SK-N-SH (cell line): ENCODE measurements around the gene UBE2C. TPM values are rescaled to one million over a fixed set of nuclear protein-coding genes. Genes with fewer than 3 reads are reported as not detected.

ENCODE experiments used
- CTCF ChIA-PET: fragments of 300-600, 350-600 bp; formaldehyde crosslinking; extraction: SDS; loops from one replicate; lab custom pipeline; 2021; lab: Yijun Ruan, JAX
- POLR2A ChIA-PET: fragments of 350-600 bp; sonication (Branson Sonifier 250); formaldehyde crosslinking; extraction: SDS; loops from one replicate; lab custom pipeline; 2020; ENCODE audit warnings: antibody characterized with exemption, inconsistent platforms; lab: Yijun Ruan, JAX
- DNase-seq: peaks from one replicate; pipeline ENCODE4 v3.0.0; 2012
- H2AFZ ChIP-seq: fragments of 200-600 bp; sonication (generic); 2 replicates; pipeline ENCODE4 v1.8.1; 2016; ENCODE audit warnings: antibody characterized with exemption, mild to moderate bottlenecking, low read depth
- H3F3A ChIP-seq: fragments of 200-600 bp; sonication (generic); replicated peaks from 2 replicates; pipeline ENCODE3; 2016; ENCODE audit warnings: antibody characterized with exemption, mild to moderate bottlenecking; ENCODE audit not compliant: insufficient read depth
- H3K27ac ChIP-seq, 2 experiments: fragments of 200-500 bp in 1 of 2; fragments of 200-600 bp in 1 of 2; sonication (Bioruptor generic) in 1 of 2; sonication (generic), shearing (Covaris generic) in 1 of 2; 2 replicates each; pipeline versions ENCODE4 v1.5.1 to v1.6.1; 2014 to 2016; ENCODE audit warnings: low read depth in 2 of 2, inconsistent platforms in 1 of 2, low read length in 1 of 2, mild to moderate bottlenecking in 1 of 2, mixed read lengths in 1 of 2
- H3K27me3 ChIP-seq: fragments of 200-600 bp; sonication (generic), shearing (Covaris generic); 2 replicates; pipeline ENCODE4 v1.6.1; 2016; ENCODE audit warnings: mixed run types; ENCODE audit not compliant: insufficient read depth
- H3K36me3 ChIP-seq, 2 experiments: fragments of 200-500 bp in 1 of 2; fragments of 200-600 bp in 1 of 2; sonication (Bioruptor generic) in 1 of 2; sonication (generic) in 1 of 2; replicated peaks in 1 of 2; 2 replicates each; pipeline versions ENCODE3 to v1.5.1; 2014 to 2016; ENCODE audit warnings: low read length in 1 of 2, mild to moderate bottlenecking in 1 of 2; ENCODE audit not compliant: insufficient read depth in 2 of 2, control insufficient read depth in 1 of 2
- H3K4me1 ChIP-seq, 2 experiments: fragments of 200-500 bp in 1 of 2; fragments of 200-600 bp in 1 of 2; sonication (Bioruptor generic) in 1 of 2; sonication (generic), shearing (Covaris generic) in 1 of 2; 2 replicates each; pipeline versions ENCODE4 v1.5.1 to v1.6.1; 2014 to 2016; ENCODE audit warnings: low read depth in 1 of 2, low read length in 1 of 2, mixed run types in 1 of 2; ENCODE audit not compliant: insufficient read depth in 2 of 2, control insufficient read depth in 1 of 2
- H3K4me2 ChIP-seq: fragments of 200-600 bp; sonication (generic), shearing (Covaris generic); 2 replicates; pipeline ENCODE4 v1.6.1; 2017; ENCODE audit warnings: mixed run types
- H3K4me3 ChIP-seq, 2 experiments: fragments of 200-500 bp in 1 of 2; fragments of 200-600 bp in 1 of 2; sonication (Bioruptor generic) in 1 of 2; sonication (generic), shearing (Covaris generic) in 1 of 2; 2 replicates each; pipeline versions ENCODE4 v1.5.1 to v1.8.1; 2014 to 2016; ENCODE audit warnings: low read depth in 2 of 2, inconsistent platforms in 1 of 2, low read length in 1 of 2, mild to moderate bottlenecking in 1 of 2, mixed read lengths in 1 of 2, moderate library complexity in 1 of 2
- H3K79me2 ChIP-seq: fragments of 200-600 bp; sonication (generic); 2 replicates; pipeline ENCODE4 v1.8.1; 2017; ENCODE audit warnings: mild to moderate bottlenecking; ENCODE audit not compliant: insufficient read depth
- H3K9ac ChIP-seq: fragments of 200-600 bp; sonication (generic); 2 replicates; pipeline ENCODE4 v1.6.1; 2017; ENCODE audit warnings: mixed run types
- H3K9me2 ChIP-seq: fragments of 200-600 bp; sonication (generic); 2 replicates; pipeline ENCODE4 v1.6.1; 2017; ENCODE audit warnings: mixed run types
- H3K9me3 ChIP-seq: fragments of 200-600 bp; sonication (generic); 2 replicates; pipeline ENCODE4 v1.6.1; 2017; ENCODE audit warnings: mixed run types, mild to moderate bottlenecking, moderate library complexity
- H4K20me1 ChIP-seq: fragments of 200-600 bp; sonication (generic); 2 replicates; pipeline ENCODE4 v1.6.1; 2017; ENCODE audit warnings: mild to moderate bottlenecking, mixed run types; ENCODE audit not compliant: insufficient read depth
- CHD2 ChIP-seq: fragments of 150-350 bp; IDR thresholded peaks from 2 replicates; pipeline ENCODE4 v1.6.1; 2018; ENCODE audit warnings: low read length; ENCODE audit not compliant: partially characterized antibody
- EP300 ChIP-seq, 2 experiments: IDR thresholded peaks; 2 replicates each; pipeline versions ENCODE4 v1.4.0 to v1.6.1; 2012; ENCODE audit warnings: borderline replicate concordance in 1 of 2, low read depth in 1 of 2, low read length in 1 of 2
- FOXM1 ChIP-seq: IDR thresholded peaks from 2 replicates; pipeline ENCODE4 v1.4.0; 2012; ENCODE audit warnings: low read depth, mild to moderate bottlenecking
- IRF3 ChIP-seq: fragments of 150-350 bp; IDR thresholded peaks from 2 replicates; pipeline ENCODE4 v1.6.1; 2016; ENCODE audit warnings: mild to moderate bottlenecking, low read depth, low read length
- MAX ChIP-seq: IDR thresholded peaks from 2 replicates; pipeline ENCODE4 v1.4.0; 2012; ENCODE audit warnings: low read depth
- NFIC ChIP-seq: IDR thresholded peaks from 2 replicates; pipeline ENCODE4 v1.4.0; 2012; ENCODE audit warnings: borderline replicate concordance
- NRF1 ChIP-seq: IDR thresholded peaks from 2 replicates; pipeline ENCODE4 v1.6.1; 2012; ENCODE audit warnings: low read depth, mild to moderate bottlenecking, low read length
- PBX3 ChIP-seq: IDR thresholded peaks from 2 replicates; pipeline ENCODE4; 2012
- POLR2AphosphoS5 ChIP-seq: IDR thresholded peaks from 2 replicates; pipeline ENCODE4 v1.6.1; 2012; ENCODE audit warnings: low read depth, low read length
- RAD21 ChIP-seq: IDR thresholded peaks from 2 replicates; pipeline ENCODE4 v1.6.1; 2012; ENCODE audit warnings: mild to moderate bottlenecking, low read length
- RCOR1 ChIP-seq: fragments of 150-350 bp; IDR thresholded peaks from 2 replicates; pipeline ENCODE4 v1.6.1; 2017; ENCODE audit warnings: antibody characterized with exemption, low read length
- REST ChIP-seq: IDR thresholded peaks from 2 replicates; pipeline ENCODE4 v1.6.1; 2012; ENCODE audit warnings: mild to moderate bottlenecking, low read depth, low read length, moderate library complexity
- RFX5 ChIP-seq: IDR thresholded peaks from 2 replicates; pipeline ENCODE4 v1.6.1; 2012; ENCODE audit warnings: mild to moderate bottlenecking, improper control_type of control experiment, low read length
- RXRA ChIP-seq: IDR thresholded peaks from 2 replicates; pipeline ENCODE4 v1.4.0; 2012; ENCODE audit warnings: low read depth, mild to moderate bottlenecking, borderline replicate concordance
- SMC3 ChIP-seq: IDR thresholded peaks from 2 replicates; pipeline ENCODE4 v1.6.1; 2012; ENCODE audit warnings: low read depth, low read length, improper control_type of control experiment
- TAF1 ChIP-seq: IDR thresholded peaks from 2 replicates; pipeline ENCODE4 v1.6.1; 2012; ENCODE audit warnings: low read depth, mild to moderate bottlenecking, low read length, moderate library complexity, borderline replicate concordance
- TCF12 ChIP-seq: IDR thresholded peaks from 2 replicates; pipeline ENCODE4 v1.4.0; 2012
- TEAD4 ChIP-seq: IDR thresholded peaks from 2 replicates; pipeline ENCODE4 v1.4.0; 2012; ENCODE audit warnings: mild to moderate bottlenecking, borderline replicate concordance; ENCODE audit not compliant: insufficient read depth
- YY1 ChIP-seq: IDR thresholded peaks from 2 replicates; pipeline ENCODE4 v1.4.0; 2012; ENCODE audit warnings: low read depth, mild to moderate bottlenecking
- WGBS: methylation state at CpG from one replicate; pipeline ENCODE4 v1.1.6; 2017; ENCODE audit warnings: low lambda C conversion rate; 5-methylcytosine and 5-hydroxymethylcytosine counted together
- polyA plus RNA-seq, 3 experiments: library from polyadenylated mRNA; depleted of rRNA; stranded (reverse); fragments of >200 nt; gene quantifications; 2 replicates each; pipeline ENCODE4 v1.2.3, GENCODE V29; 2012

Gene UBE2C
- polyA plus RNA-seq, 1 of the 3 experiments (the other 2 are of a cell fraction), result 115 TPM

- Histone ChIP-seq H4K20me1 (no peaks in the 10 kb centered on the region), H3K79me2 (peaks cover 7% of the 10 kb centered on the region), H3K4me2 (no peak overlapping the region), H2AFZ (no peak overlapping the region), H3K4me1 (peaks cover 0 to 9% of the 10 kb centered on the region in 2 experiments; a peak in 2 of 4 replicates), H3K9ac (no peak overlapping the region)
- DNase-seq, result no peak
- TF ChIP-seq MAX (no peak), EP300 (IDR thresholded peaks at IDR 0.05; ENCODE audit: borderline replicate concordance in 1 of 2, low read depth in 1 of 2, low read length in 1 of 2) (no peak), FOXM1 (no peak), RAD21 (no peak), TAF1 (no peak)
- TF ChIP-seq, all 33 proteins: peak for 0
- POLR2A ChIA-PET, result interaction anchor here (0.9 kb wide), 1 partner anchor 15 kb away, joined by 3 read pairs; no protein-coding TSS in a partner anchor
- CTCF ChIA-PET, result interaction anchor here (1.3 kb wide), 1 partner anchor 797 kb away, joined by 3 read pairs; no protein-coding TSS in a partner anchor
- no peak overlapping the region for H3K27ac ChIP-seq
- H3K9me3 ChIP-seq, result no peaks in the 10 kb centered on the region
- no peaks in the 10 kb centered on the region for H3K9me2 ChIP-seq
- H3K27me3 ChIP-seq, result no peaks in the 10 kb centered on the region
- H3K4me3 ChIP-seq, result no peak overlapping the region
- no peaks in the 10 kb centered on the region for H3F3A ChIP-seq
- 95% methylated on average over 17 of the region's 25 CpGs for WGBS
- H3K36me3 ChIP-seq, result peaks cover 23 to 46% of the 10 kb centered on the region in 2 experiments
Observed at GRCh38 chr20:45840700-45841198, 28.3 kb downstream of the UBE2C start.

GRCh38 chr20:45841407-45842129, 29.1 kb downstream of the UBE2C start:
- ChIA-PET POLR2A (no interaction called here), CTCF (interaction anchor here (0.6 to 1.9 kb wide), 4 partner anchors 10 to 798 kb away, joined by 3 to 6 read pairs (median 4); no protein-coding TSS in a partner anchor)
- Histone ChIP-seq H3K9ac (no peak overlapping the region), H4K20me1 (no peaks in the 10 kb centered on the region), H3K9me2 (no peaks in the 10 kb centered on the region), H3K9me3 (no peaks in the 10 kb centered on the region), H3K4me2 (no peak overlapping the region), H2AFZ (no peak overlapping the region), H3K27ac (no peak overlapping the region), H3F3A (no peaks in the 10 kb centered on the region), H3K79me2 (peaks cover 5% of the 10 kb centered on the region), H3K36me3 (peaks cover 32 to 50% of the 10 kb centered on the region in 2 experiments), H3K4me1 (peaks cover 0 to 4% of the 10 kb centered on the region in 2 experiments; a peak in 2 of 4 replicates), H3K27me3 (no peaks in the 10 kb centered on the region), H3K4me3 (no peak overlapping the region)
- TF ChIP-seq MAX (no peak), PBX3 (no peak), IRF3 (no peak), RXRA (no peak), YY1 (no peak), SMC3 (no peak), NFIC (no peak), EP300 (IDR thresholded peaks at IDR 0.05; ENCODE audit: borderline replicate concordance in 1 of 2, low read depth in 1 of 2, low read length in 1 of 2) (no peak), RFX5 (no peak), RAD21 (no peak), RCOR1 (no peak), NRF1 (no peak), CHD2 (no peak), POLR2AphosphoS5 (no peak), REST (no peak), TEAD4 (no peak), FOXM1 (no peak), TCF12 (no peak)
- WGBS, result 98% methylated on average over 6 of the region's 10 CpGs
- DNase-seq, result no peak
